GM12878 (cell line): ENCODE measurements around the gene RGS12. TPM values are rescaled to one million over a fixed set of nuclear protein-coding genes. Genes with fewer than 3 reads are reported as not detected.
A peak's percentile ranks its signal among the peaks of the same experiment; 100 is the strongest.

Experiments
- BHLHE40 ChIP-seq, 2 experiments: fragments of 450-650 bp in 1 of 2; IDR thresholded peaks; 2 replicates each; pipeline ENCODE4 v1.6.1; 2011 to 2017; ENCODE audit warnings: low read depth in 2 of 2, borderline replicate concordance in 1 of 2, improper control_type of control experiment in 1 of 2, low read length in 1 of 2, mild to moderate bottlenecking in 1 of 2
- CBX5 ChIP-seq: sonication (generic); IDR thresholded peaks from 2 replicates; pipeline ENCODE4 v1.6.1; 2016; ENCODE audit warnings: low read depth, moderate library complexity, mild to moderate bottlenecking, inconsistent platforms
- CHD4 ChIP-seq: fragments of 200-600 bp; sonication (generic); IDR thresholded peaks from 2 replicates; pipeline ENCODE4 v1.6.1; 2016; ENCODE audit warnings: mild to moderate bottlenecking
- EGR1 ChIP-seq, 2 experiments: IDR thresholded peaks; 1 replicate in 1 of 2; 2 replicates in 1 of 2; pipeline ENCODE4 v1.6.1; 2011 to 2012; ENCODE audit warnings: low read depth in 2 of 2, low read length in 2 of 2, borderline replicate concordance in 1 of 2, mild to moderate bottlenecking in 1 of 2, moderate library complexity in 1 of 2
- FOXK2 ChIP-seq: fragments of 450-650 bp; IDR thresholded peaks from 2 replicates; pipeline ENCODE4 v1.6.1; 2017; ENCODE audit warnings: mild to moderate bottlenecking, moderate library complexity
- FOXM1 ChIP-seq: IDR thresholded peaks from 2 replicates; pipeline ENCODE4 v1.6.1; 2012; ENCODE audit warnings: low read depth, mild to moderate bottlenecking, inconsistent platforms, low read length, moderate library complexity
- GABPA ChIP-seq: IDR thresholded peaks from 2 replicates; pipeline ENCODE4 v1.6.1; 2014; ENCODE audit warnings: antibody characterized with exemption, low read depth, mild to moderate bottlenecking, inconsistent platforms
- MEF2B ChIP-seq: fragments of 450-650 bp; IDR thresholded peaks from 2 replicates; pipeline ENCODE4 v1.6.1; 2018; ENCODE audit warnings: mild to moderate bottlenecking, moderate library complexity; ENCODE audit not compliant: partially characterized antibody, poor library complexity, severe bottlenecking
- MTA2 ChIP-seq: fragments of 450-650 bp; IDR thresholded peaks from 2 replicates; pipeline ENCODE4 v1.6.1; 2016; ENCODE audit warnings: low read depth, mild to moderate bottlenecking, moderate library complexity
- RAD21 ChIP-seq: IDR thresholded peaks from 2 replicates; pipeline ENCODE4 v1.6.1; 2011; ENCODE audit warnings: mild to moderate bottlenecking, low read depth, low read length, moderate library complexity; ENCODE audit not compliant: insufficient read depth
- SMAD1 ChIP-seq: fragments of 450-650 bp; IDR thresholded peaks from 2 replicates; pipeline ENCODE4 v1.6.1; 2018; ENCODE audit warnings: mild to moderate bottlenecking, low read depth; ENCODE audit not compliant: partially characterized antibody
- SUZ12 ChIP-seq: fragments of 200-600 bp; sonication (generic); IDR thresholded peaks from one replicate; pipeline ENCODE4 v1.6.1; 2018; ENCODE audit warnings: antibody characterized with exemption, mild to moderate bottlenecking; ENCODE audit not compliant: unreplicated experiment
- TBL1XR1 ChIP-seq: IDR thresholded peaks from 2 replicates; pipeline ENCODE4 v1.6.1; 2012; ENCODE audit warnings: low read depth, low read length, improper control_type of control experiment
- TCF3 ChIP-seq: IDR thresholded peaks from 2 replicates; pipeline ENCODE4 v1.6.1; 2012; ENCODE audit warnings: low read depth, mild to moderate bottlenecking, low read length, borderline replicate concordance; ENCODE audit not compliant: insufficient read depth
- polyA plus RNA-seq, 11 experiments: library from polyadenylated mRNA; depleted of rRNA in 4 of 11; unstranded in 6 of 11; stranded (reverse) in 5 of 11; fragments of >200 nt; fragmentation: Nextera tagmentation in 4 of 11; fragmentation: Illumina TruSeq in 1 of 11; extraction: Ambion mirVana in 4 of 11; extraction: Trizol in 1 of 11; gene quantifications; 1 replicate in 1 of 11; 2 replicates in 10 of 11; pipeline versions ENCODE4 v1.2.1 to v1.2.3, GENCODE V29; 2011 to 2016; ENCODE audit warnings: inconsistent platforms in 2 of 11, missing spikeins in 2 of 11, low read depth in 1 of 11
- total RNA-seq, 4 experiments: library from RNA; depleted of rRNA in 3 of 4; stranded (reverse); fragments of >200 nt in 3 of 4; fragmentation: Illumina TruSeq in 1 of 4; extraction: Trizol in 1 of 4; gene quantifications; 2 replicates each; pipeline versions ENCODE4 v1.2.1 to v1.2.3, GENCODE V29; 2013 to 2021

Gene RGS12
- total and polyA plus RNA-seq, 10 of the 15 experiments (the other 5 are each of a cell fraction or from before 2014, with no cell fraction given): 0.02 to 2.2 (median 0.73) TPM

DNA sequence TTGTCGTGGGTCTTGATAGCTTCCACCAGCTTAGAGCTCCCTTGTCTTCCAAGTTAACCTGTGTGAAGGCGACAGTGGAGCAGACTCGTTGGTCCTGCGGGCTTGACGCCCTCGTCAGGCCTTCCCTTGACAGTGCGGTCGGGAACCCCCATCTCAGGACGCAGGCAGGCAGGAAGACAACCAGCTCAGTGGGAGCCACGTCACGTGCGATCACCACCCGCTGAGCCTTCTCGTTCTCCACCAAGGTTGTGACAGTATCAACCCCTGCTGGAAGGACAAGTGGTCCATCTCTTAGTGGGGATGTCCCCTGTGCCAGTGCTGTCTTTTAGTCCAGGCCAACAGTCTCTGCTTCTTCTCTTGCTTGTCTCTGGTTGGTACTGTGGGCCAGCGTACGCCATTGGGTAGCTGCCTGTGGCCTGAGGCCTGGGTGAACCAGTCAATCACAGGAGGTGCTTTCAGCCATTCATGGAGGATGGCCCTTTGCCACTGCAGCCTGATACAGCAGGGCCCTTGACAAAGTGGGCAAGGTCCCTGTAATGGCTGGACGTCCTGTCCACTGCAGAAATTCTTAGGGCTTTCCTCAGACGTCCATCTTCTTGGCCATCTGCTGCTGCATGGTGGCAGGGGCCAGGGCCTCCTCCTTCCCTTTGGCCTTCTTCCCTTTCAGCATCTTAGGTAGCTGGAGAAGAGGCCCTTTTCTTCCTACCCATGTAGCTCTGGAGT, 31.4 kb downstream of the RGS12 start (continued):
- 0 out of 2 replicates have a peak, but pooled peaks have one; percentile 6 for TF ChIP-seq RAD21
- TF ChIP-seq EGR1 (IDR thresholded peaks at IDR 0.05; ENCODE audit: borderline replicate concordance in 1 of 2, low read depth in 2 of 2, low read length in 2 of 2): no peak
- TF ChIP-seq TBL1XR1: no peak
- TF ChIP-seq MTA2: no peak
- no peak for TF ChIP-seq FOXM1
- no peak for TF ChIP-seq FOXK2
- peak in 1 of 2 experiments; percentile 76; a peak in 2 of 4 replicates for TF ChIP-seq BHLHE40 (IDR thresholded peaks at IDR 0.05; ENCODE audit: borderline replicate concordance in 1 of 2, low read depth in 2 of 2, low read length in 1 of 2)
- no peak for TF ChIP-seq GABPA
- TF ChIP-seq SMAD1: no peak
- no peak for TF ChIP-seq TCF3
- no peak for TF ChIP-seq CHD4
- no peak for TF ChIP-seq MEF2B
- no peak for TF ChIP-seq CBX5
- no peak for TF ChIP-seq SUZ12
